GM19372 (cell line): Measurements from ENCODE around the gene GPLD1.
"Not testable (repeated sequence)": the region's sequence is repeated elsewhere in the genome, so short reads cannot be mapped to it uniquely, and the experiment has no call there.

Experiments used
- ATAC-seq: cut with Tn5 transposase; IDR thresholded peaks from one replicate; pipeline ENCODE4 v1.9.1; 2021; ENCODE audit warnings: mild to moderate bottlenecking, low read depth, moderate library complexity; ENCODE audit not compliant: unreplicated experiment

Gene GPLD1

GRCh38 chr6:24391208-24391607, 98.2 kb downstream of the GPLD1 start:
- no peak for ATAC-seq

DNA sequence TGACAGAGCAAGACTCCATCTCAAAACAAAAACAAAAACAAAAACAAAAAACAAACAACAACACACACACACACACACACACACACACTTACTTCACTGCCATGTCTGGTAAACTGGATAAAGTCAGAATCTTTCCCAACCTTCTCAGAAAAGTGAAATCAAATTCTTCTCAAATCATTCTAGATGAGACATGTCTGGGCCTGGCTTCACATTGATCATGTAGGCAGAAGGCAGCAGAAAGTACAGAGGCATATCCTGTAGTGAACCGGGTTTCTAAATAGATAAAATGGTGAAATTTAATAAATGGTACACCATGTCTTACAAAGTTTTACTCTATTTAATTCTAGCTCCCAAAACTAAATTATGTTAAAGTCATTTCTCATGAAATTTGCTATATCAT, 101.6 kb downstream of the GPLD1 start:
- ATAC-seq, result no peak

- no peak for ATAC-seq
Measured at GRCh38 chr6:24385536-24386269, 103.7 kb downstream of the GPLD1 start.

DNA sequence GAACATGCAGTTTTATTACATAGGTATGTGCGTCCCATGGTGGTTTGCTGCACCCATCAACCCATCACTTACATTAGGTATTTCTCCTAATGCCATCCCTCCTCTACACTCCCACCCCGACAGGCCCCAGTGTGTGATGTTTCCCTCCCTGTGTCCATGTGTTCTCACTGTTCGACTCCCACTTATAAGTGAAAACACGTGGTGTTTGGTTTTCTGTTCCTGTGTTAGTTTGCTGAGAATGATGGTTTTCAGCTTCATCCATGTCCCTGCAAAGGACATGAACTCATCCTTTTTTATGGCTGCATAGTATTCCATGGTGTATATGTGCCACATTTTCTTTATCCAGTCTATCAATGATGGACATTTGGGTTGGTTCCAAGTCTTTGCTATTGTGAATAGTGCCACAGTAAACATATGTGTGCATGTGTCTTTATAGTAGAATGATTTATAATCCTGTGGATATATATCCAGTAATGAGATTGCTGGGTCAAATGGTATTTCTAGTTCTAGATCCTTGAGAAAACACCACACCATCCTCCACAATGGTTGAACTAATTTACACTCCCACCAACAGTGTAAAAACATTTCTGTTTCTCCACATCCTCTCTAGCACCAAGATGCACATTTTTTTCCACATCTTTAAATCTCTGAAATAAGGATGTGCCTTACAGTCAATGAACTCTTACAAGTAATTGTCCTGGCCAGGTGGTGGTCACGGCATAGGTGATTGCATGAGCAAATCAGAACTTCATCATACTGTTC, 104.8 kb downstream of the GPLD1 start:
- not testable (repeated sequence) for ATAC-seq

DNA sequence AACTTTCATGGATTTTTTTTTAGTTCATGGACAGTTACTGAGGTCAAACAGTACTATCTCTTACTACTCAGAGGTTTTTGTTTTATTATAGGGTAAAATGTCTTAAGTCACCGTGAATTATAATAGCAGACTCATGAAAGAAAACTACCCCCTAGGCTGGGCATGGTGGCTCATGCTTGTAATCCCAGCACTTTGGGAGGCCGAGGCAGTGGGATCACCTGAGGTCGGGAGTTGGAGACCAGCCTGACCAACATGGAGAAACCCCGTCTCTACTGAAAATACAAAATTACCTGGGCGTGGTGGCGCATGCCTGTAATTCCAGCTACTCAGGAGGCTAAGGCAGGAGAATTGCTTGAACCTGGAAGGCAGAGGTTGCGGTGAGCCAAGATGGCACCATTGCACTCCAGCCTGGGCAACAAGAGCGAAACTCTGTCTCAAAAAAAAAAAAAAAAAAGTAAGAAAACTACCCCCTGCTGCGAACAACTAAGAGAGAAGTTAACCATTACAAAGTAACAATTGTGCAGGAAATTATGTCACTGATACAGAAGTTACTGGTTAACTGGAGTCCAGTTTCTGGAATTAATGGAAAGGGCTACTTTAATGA, 106.4 kb downstream of the GPLD1 start:
- ATAC-seq, result not testable (repeated sequence)

DNA sequence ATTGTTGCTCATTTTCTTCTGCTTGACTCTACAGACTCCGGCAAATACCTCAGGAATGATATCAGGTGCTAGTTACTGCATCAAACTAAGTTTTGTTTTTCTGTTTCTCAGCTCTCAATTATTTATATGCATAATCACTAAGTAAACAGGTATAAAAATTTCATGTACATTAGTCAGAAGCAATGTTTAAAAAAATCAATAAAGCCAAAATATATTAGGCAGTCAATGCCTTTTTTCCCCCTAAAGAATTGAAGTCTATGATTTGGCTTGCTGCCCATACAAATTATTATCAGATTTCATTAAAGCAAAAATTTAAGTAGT, 107.2 kb downstream of the GPLD1 start:
- ATAC-seq, result no peak

DNA sequence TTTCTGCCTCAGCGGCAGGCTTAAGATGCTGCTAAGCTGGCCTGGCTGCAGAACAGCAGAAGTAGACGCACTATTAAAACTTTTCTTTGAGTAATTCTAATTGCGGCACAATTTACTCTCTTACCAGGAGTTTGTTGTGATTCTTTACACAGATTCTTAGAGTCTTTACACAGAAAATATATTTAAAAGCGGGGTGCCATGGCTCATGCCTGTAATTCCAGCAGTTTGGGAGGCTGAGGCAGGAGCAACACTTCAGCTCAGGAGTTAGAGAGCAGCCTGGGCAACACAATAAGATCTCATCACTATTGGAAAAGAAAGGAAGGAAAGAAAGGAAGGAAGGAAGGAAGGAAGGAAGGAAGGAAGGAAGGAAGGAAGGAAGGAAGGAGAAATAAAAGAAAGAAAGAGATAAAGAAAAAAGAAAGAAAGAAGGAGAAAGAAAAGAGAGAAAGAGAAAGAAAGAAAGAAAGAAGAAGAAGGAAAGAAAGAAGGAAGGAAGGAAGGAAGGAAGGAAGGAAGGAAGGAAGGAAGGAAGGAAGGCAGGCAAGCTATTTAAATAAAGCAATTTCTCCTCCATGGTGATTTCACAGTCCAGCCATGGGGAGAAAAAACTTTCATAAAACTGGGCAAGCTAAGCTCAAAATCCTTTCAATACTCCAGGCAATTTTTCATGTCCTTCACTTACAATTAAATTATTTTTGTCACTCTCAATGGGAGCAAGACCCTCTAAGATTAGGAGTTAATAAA, 107.7 kb downstream of the GPLD1 start:
- ATAC-seq, result no peak

- ATAC-seq, result no peak
Measured at GRCh38 chr6:24378473-24379097, 110.8 kb downstream of the GPLD1 start.
